Naive B cell (primary cell): ENCODE data around the gene AQR. TPM values are rescaled to one million over a fixed set of nuclear protein-coding genes. Genes with fewer than 3 reads are reported as not detected.

ENCODE experiments used
- polyA plus RNA-seq, 6 donors: library from polyadenylated mRNA; unstranded; fragments of 300-500 nt; fragmentation: Illumina TruSeq; gene quantifications; one replicate each; pipeline ENCODE4 v1.2.3, GENCODE V29; 2021; ENCODE audit warnings: low read depth in 6 of 6

The AQR gene
- polyA plus RNA-seq, 6 donors from 2014 or later, result 6.3 to 16.6 (median 11.2) TPM

Other genes starting within 250 kb of the AQR start
- not detected for gene GJD2, start 214.7 kb downstream of the AQR start, polyA plus RNA-seq
- gene ACTC1, start 174.2 kb downstream of the AQR start, polyA plus RNA-seq, result not detected
- gene ZNF770, start 18.5 kb upstream of the AQR start, polyA plus RNA-seq, result 100 to 1,000 TPM in 5 of 6 donors, 10 to 100 TPM in 1; 67.4 to 180 (median 148) TPM
- not detected for gene NANOGP8, start 115.6 kb upstream of the AQR start, polyA plus RNA-seq